Right atrium auricular region (tissue), 2 donors: Measurements from ENCODE around the gene TAL2. TPM values are rescaled to one million over a fixed set of nuclear protein-coding genes. Genes with fewer than 3 reads are reported as not detected.
"Not testable (repeated sequence)": the region's sequence is repeated elsewhere in the genome, so short reads cannot be mapped to it uniquely, and the experiment has no call there.

ENCODE experiments used
- DNase-seq: peaks from one replicate; pipeline ENCODE4 v3.0.0-alpha.2; 2019; ENCODE audit warnings: low spot score
- H3K27ac ChIP-seq, 2 donors: fragments of 200-600 bp; sonication (generic); 1 replicate in 1 of 2; 2 replicates in 1 of 2; pipeline ENCODE4 v1.5.1; 2016 to 2019
- H3K27me3 ChIP-seq, 2 donors: fragments of 200-600 bp; sonication (generic); one replicate each; pipeline versions ENCODE4 v1.5.1 to v1.6.0; 2017 to 2019
- H3K36me3 ChIP-seq: fragments of 200-600 bp; sonication (generic); one replicate; pipeline ENCODE4 v1.5.1; 2016
- H3K4me1 ChIP-seq, 2 donors: fragments of 200-600 bp; sonication (generic); one replicate each; pipeline versions ENCODE4 v1.5.1 to v1.6.0; 2017 to 2019
- H3K4me3 ChIP-seq, 2 donors: fragments of 200-600 bp; sonication (generic); 1 replicate in 1 of 2; 2 replicates in 1 of 2; pipeline ENCODE4 v1.5.1; 2017 to 2019; ENCODE audit warnings: mild to moderate bottlenecking in 1 of 2, moderate library complexity in 1 of 2
- H3K9me3 ChIP-seq, 2 donors: fragments of 200-600 bp; sonication (generic); one replicate each; pipeline ENCODE4 v1.5.1; 2019
- total RNA-seq, 2 donors: library from RNA; depleted of rRNA; stranded (reverse); fragments of >200 nt; gene quantifications; one replicate each; pipeline ENCODE4 v1.1.0, GENCODE V29; 2016
- TF ChIP-seq, protein P1 (sequence below), 2 donors: fragments of 200-600 bp; sonication (generic); IDR thresholded peaks; one replicate each; pipeline ENCODE4 v1.5.1; 2019; ENCODE audit warnings: antibody characterized with exemption in 2 of 2

TAL2 gene
- total RNA-seq, 2 donors from 2014 or later, result not detected

DNA sequence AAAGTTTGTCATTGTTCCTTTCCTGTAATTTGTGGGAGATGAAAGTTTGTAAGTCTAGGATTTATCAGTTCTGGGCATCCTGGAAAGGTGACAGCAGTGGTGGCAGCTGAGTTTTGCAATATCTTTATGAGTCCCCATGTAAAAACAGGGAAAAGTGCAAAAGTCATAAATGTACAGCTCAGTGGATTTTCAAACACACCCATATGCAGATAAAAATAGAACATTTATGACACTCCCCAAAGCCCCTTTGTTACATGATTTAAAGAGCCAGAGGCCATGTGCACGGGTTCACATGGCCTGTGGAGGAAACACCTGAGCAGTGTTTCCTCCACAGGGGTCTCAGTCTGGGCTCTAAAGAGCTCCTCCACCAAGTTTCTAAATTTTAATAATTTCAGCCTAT is 38.4 kb downstream of the TAL2 start:
- no peak for DNase-seq
- H3K36me3 ChIP-seq, result no peaks in the 10 kb centered on the region
- peaks cover 0 to 18% of the 10 kb centered on the region in 2 donors for H3K4me1 ChIP-seq
- TF ChIP-seq, protein P1, sequence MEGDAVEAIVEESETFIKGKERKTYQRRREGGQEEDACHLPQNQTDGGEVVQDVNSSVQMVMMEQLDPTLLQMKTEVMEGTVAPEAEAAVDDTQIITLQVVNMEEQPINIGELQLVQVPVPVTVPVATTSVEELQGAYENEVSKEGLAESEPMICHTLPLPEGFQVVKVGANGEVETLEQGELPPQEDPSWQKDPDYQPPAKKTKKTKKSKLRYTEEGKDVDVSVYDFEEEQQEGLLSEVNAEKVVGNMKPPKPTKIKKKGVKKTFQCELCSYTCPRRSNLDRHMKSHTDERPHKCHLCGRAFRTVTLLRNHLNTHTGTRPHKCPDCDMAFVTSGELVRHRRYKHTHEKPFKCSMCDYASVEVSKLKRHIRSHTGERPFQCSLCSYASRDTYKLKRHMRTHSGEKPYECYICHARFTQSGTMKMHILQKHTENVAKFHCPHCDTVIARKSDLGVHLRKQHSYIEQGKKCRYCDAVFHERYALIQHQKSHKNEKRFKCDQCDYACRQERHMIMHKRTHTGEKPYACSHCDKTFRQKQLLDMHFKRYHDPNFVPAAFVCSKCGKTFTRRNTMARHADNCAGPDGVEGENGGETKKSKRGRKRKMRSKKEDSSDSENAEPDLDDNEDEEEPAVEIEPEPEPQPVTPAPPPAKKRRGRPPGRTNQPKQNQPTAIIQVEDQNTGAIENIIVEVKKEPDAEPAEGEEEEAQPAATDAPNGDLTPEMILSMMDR (IDR thresholded peaks at IDR 0.05), result no peak
- H3K4me3 ChIP-seq, result no peak overlapping the region
- no peaks in the 10 kb centered on the region for H3K9me3 ChIP-seq
- peak overlapping the region in 1 of 2 donors; percentile 71 for H3K27ac ChIP-seq
- H3K27me3 ChIP-seq, result no peaks in the 10 kb centered on the region

DNA sequence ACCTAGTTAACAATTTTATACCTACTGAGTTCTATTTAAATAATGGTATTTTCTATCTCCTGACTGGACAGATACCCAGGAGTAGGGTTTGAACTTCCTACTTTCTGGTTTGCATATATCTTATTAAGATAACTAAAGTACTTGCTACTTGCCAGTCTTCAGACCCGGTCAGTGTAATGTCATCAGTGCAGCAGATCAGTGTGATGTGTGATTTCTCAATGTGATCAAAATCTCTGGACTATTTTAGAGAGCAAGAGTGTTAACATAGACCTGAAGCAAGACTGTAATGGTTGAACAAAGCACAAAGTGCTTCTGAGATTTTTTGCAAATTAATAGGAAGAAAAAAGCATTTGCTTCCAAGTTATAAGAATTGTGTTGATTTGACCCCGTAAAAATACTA is 38.9 kb downstream of the TAL2 start:
- TF ChIP-seq, protein P1 (IDR thresholded peaks at IDR 0.05), result no peak
- Histone ChIP-seq H3K9me3 (no peaks in the 10 kb centered on the region), H3K36me3 (no peaks in the 10 kb centered on the region), H3K4me3 (no peak overlapping the region), H3K27ac (peak overlapping the region in 1 of 2 donors; percentile 71), H3K27me3 (no peaks in the 10 kb centered on the region), H3K4me1 (peaks cover 0 to 17% of the 10 kb centered on the region in 2 donors)
- DNase-seq, result no peak

DNA sequence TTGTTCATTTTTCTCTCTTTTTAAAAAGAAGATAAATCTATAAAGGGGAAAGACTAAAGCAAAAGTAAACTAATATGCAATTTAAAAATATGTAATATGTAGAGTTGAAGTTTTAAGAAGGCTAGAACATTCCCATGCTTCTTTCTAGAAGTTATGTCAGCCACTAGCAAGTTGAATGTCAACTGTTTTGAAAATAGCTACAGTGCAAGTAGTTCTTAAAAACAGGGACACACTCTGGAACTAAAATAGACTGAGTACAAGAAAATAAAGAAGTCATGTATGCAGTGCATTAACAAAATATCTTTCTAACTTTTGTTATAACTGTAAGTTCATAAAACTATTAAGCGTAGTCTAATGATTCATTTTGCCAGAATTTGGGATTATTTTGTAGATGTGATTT is 40.0 kb downstream of the TAL2 start:
- Histone ChIP-seq H3K27ac (peak overlapping the region; percentile 48 to 71), H3K4me3 (no peak overlapping the region), H3K4me1 (peaks cover 0 to 17% of the 10 kb centered on the region in 2 donors), H3K9me3 (no peaks in the 10 kb centered on the region), H3K36me3 (no peaks in the 10 kb centered on the region), H3K27me3 (no peaks in the 10 kb centered on the region)
- TF ChIP-seq, protein P1 (IDR thresholded peaks at IDR 0.05), result no peak
- no peak for DNase-seq

DNA sequence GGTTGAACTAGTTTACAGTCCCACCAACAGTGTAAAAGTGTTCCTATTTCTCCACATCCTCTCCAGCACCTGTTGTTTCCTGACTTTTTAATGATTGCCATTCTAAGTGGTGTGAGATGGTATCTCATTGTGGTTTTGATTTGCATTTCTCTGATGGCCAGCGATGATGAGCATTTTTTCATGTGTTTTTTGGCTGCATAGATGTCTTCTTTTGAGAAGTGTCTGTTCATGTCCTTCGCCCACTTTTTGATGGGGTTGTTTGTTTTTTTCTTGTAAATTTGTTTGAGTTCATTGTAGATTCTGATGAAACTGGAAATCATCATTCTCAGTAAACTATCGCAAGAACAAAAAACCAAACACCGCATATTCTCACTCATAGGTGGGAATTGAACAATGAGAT is 41.4 kb downstream of the TAL2 start:
- not testable (repeated sequence) for H3K9me3 ChIP-seq, H3K36me3 ChIP-seq, H3K4me1 ChIP-seq, H3K27me3 ChIP-seq, H3K4me3 ChIP-seq, DNase-seq, H3K27ac ChIP-seq

DNA sequence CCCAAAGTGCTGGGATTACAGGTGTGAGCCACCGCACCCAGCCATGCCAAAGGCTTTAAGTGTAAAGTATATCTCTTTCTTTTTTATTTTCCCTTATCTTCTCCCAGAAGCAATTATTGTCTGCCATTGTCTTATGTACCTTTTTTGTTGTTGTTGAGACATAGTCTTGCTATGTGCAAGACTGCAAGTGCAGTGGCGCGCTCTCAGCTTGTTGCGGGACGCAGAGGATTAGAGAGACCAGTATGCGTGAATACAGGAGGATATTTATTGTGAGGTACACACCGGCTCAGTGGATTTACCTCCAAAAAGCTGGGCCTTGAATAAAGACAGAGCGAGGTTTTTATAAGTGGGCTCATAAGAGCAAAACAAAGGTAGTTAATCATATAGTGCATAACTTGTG is 43.9 kb downstream of the TAL2 start:
- H3K4me1 ChIP-seq, result no peaks in the 10 kb centered on the region
- no peak overlapping the region for H3K27ac ChIP-seq
- H3K36me3 ChIP-seq, result peaks cover 4% of the 10 kb centered on the region
- no peak for DNase-seq
- no peaks in the 10 kb centered on the region for H3K9me3 ChIP-seq
- TF ChIP-seq, protein P1 (IDR thresholded peaks at IDR 0.05), result no peak
- no peaks in the 10 kb centered on the region for H3K27me3 ChIP-seq
- H3K4me3 ChIP-seq, result no peak overlapping the region

DNA sequence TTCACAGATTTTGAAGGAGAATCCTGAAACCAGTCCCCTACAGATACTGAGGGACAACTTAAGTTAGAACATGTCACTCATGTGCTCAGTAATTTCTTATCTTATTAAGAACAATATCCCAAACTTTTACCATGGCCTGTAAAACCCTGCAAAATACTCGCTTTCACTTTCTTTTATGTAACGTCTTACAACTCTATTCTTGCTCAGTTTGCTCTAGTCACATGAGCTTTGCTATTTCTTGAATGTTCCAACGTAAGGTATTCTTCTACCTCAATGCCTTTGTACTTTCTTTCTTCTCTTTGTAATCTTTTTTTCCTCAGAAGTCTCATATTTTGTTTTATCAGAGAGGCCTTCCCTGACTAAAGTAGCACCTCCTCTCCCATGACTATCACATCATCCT is 46.1 kb downstream of the TAL2 start:
- Histone ChIP-seq H3K36me3 (peaks cover 4% of the 10 kb centered on the region), H3K4me1 (peaks cover 0 to 10% of the 10 kb centered on the region in 2 donors), H3K4me3 (no peak overlapping the region), H3K27me3 (no peaks in the 10 kb centered on the region), H3K9me3 (no peaks in the 10 kb centered on the region), H3K27ac (no peak overlapping the region)
- TF ChIP-seq, protein P1 (IDR thresholded peaks at IDR 0.05), result no peak
- no peak for DNase-seq
